Measurements from ENCODE around the gene SASS6.
A peak's percentile ranks its signal among the peaks of the same experiment; 100 is the strongest.

The SASS6 gene

GRCh38 chr1:100132566-100133477, at the start of gene SASS6, which contains the start of gene TRMT13 (continued):
- TF ChIP-seq ZNF148 (tag by site-specific recombination; IDR thresholded peaks at IDR 0.05; ENCODE audit: borderline replicate concordance) (no peak), ZNF211 (tag by site-specific recombination; IDR thresholded peaks at IDR 0.05; ENCODE audit: low read depth) (no peak), GLIS1 (tag by site-specific recombination; IDR thresholded peaks at IDR 0.05) (peak; percentile 53), ZXDB (tag by site-specific recombination; IDR thresholded peaks at IDR 0.05) (peak; percentile 95)

- Histone ChIP-seq H3K9me3 (ENCODE audit: control insufficient read depth, insufficient read depth, low read depth, low read length) (no peaks in the 10 kb centered on the region), H3K4me3 (ENCODE audit: low read depth, low read length) (no peak within 1 kb of the TSS), H3K27ac (ENCODE audit: extremely low read depth, low read depth, low read length) (no peak within 1 kb of the TSS), H3K4me1 (ENCODE audit: control insufficient read depth, insufficient read depth, low read length) (no peaks in the 10 kb centered on the region), H3K36me3 (ENCODE audit: control insufficient read depth in 2 of 2, insufficient read depth in 1 of 2, low read length in 2 of 2) (no peaks in the 10 kb centered on the region)
- TF ChIP-seq ZNF404 (tag by site-specific recombination; IDR thresholded peaks at IDR 0.05) (no peak), ZNF677 (tag by site-specific recombination; IDR thresholded peaks at IDR 0.05) (no peak), SP7 (tag by site-specific recombination; IDR thresholded peaks at IDR 0.05) (no peak), ZNF423 (tag by site-specific recombination; IDR thresholded peaks at IDR 0.05) (no peak), KLF1 (tag by site-specific recombination; IDR thresholded peaks at IDR 0.05) (no peak), ZNF350 (tag by site-specific recombination; IDR thresholded peaks at IDR 0.05) (no peak), GLI4 (tag by site-specific recombination; IDR thresholded peaks at IDR 0.05) (no peak), TRIM28 (IDR thresholded peaks at IDR 0.05; ENCODE audit: borderline replicate concordance, low read length) (no peak), ZNF19 (tag by site-specific recombination; IDR thresholded peaks at IDR 0.05; ENCODE audit: low read depth) (no peak), ZNF549 (tag by site-specific recombination; IDR thresholded peaks at IDR 0.05) (no peak), ZNF830 (tag by site-specific recombination; IDR thresholded peaks at IDR 0.05; ENCODE audit: low read depth) (no peak)
- TF ChIP-seq, protein P1, sequence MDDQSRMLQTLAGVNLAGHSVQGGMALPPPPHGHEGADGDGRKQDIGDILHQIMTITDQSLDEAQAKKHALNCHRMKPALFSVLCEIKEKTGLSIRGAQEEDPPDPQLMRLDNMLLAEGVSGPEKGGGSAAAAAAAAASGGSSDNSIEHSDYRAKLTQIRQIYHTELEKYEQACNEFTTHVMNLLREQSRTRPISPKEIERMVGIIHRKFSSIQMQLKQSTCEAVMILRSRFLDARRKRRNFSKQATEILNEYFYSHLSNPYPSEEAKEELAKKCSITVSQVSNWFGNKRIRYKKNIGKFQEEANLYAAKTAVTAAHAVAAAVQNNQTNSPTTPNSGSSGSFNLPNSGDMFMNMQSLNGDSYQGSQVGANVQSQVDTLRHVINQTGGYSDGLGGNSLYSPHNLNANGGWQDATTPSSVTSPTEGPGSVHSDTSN (CRISPR knock-in tag; IDR thresholded peaks at IDR 0.05) = no peak
- TF ChIP-seq, protein P2, sequence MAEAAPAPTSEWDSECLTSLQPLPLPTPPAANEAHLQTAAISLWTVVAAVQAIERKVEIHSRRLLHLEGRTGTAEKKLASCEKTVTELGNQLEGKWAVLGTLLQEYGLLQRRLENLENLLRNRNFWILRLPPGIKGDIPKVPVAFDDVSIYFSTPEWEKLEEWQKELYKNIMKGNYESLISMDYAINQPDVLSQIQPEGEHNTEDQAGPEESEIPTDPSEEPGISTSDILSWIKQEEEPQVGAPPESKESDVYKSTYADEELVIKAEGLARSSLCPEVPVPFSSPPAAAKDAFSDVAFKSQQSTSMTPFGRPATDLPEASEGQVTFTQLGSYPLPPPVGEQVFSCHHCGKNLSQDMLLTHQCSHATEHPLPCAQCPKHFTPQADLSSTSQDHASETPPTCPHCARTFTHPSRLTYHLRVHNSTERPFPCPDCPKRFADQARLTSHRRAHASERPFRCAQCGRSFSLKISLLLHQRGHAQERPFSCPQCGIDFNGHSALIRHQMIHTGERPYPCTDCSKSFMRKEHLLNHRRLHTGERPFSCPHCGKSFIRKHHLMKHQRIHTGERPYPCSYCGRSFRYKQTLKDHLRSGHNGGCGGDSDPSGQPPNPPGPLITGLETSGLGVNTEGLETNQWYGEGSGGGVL (tag by site-specific recombination; IDR thresholded peaks at IDR 0.05) = no peak
- CTCF ChIA-PET = interaction anchor here (0.8 kb wide), 1 partner anchor 279 kb away, joined by 3 read pairs; no protein-coding TSS in a partner anchor
- POLR2A ChIA-PET = interaction anchor here (0.6 kb wide), 1 partner anchor 47 kb away, joined by 4 read pairs; no protein-coding TSS in a partner anchor
These were observed 45.4 kb upstream of the SASS6 start, which contains the start of gene LRRC39 for GRCh38 chr1:100178091-100178490. TSS of gene LRRC39 (minus strand) at chr1:100178256. CDS start at chr1:100168516, 9,740 bp downstream.

All from HEK293 (cell line).